ENCODE results near the gene SETD2. TPM values are rescaled to one million over a fixed set of nuclear protein-coding genes. Genes with fewer than 3 reads are reported as not detected.
A peak's percentile ranks its signal among the peaks of the same experiment; 100 is the strongest.

Gene SETD2
- polyA plus RNA-seq, 3 donors = 3.1 to 22.4 (median 7.5) TPM

DNA sequence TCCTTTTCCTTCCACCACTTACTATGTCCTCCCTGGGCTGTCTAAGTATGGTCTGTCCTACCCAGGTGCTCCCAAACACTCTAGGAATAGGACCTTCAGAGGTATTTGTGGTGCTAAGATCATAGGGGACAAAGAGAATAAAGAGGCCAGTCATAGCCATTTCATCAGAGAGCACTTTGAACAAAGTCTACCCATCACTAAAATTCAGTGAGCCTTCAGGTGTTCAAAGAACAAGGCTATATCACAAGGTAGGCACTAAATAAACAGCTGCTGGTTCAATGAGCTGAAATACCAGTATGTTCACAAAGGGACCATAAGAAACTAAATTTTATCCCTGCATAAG is 145.7 kb downstream of the SETD2 start:
- DNase-seq = no peak
- intact Hi-C loops (cut with micrococcal nuclease) = no loop called here
- H3K4me3 Mint-ChIP-seq = no peak overlapping the region
- Histone ChIP-seq H3K4me3 (replicated peaks in 1 of 3; ENCODE audit: low read depth in 2 of 3, low read length in 3 of 3) (no peak overlapping the region), H2AFZ (ENCODE audit: insufficient read depth, low read depth, low read length, poor library complexity, severe bottlenecking) (no peak overlapping the region), H3K27ac (ENCODE audit: low read depth in 1 of 2, low read length in 2 of 2) (peak overlapping the region in 1 of 2 donors; percentile 61), H3K4me1 (ENCODE audit: control insufficient read depth in 1 of 2, insufficient read depth in 2 of 2, low read length in 2 of 2) (peaks cover 15 to 16% of the 10 kb centered on the region in 2 donors), H3K4me2 (replicated peaks; ENCODE audit: extremely low read depth, low read length, poor library complexity, severe bottlenecking) (no peak overlapping the region), H3K9me3 (replicated peaks in 1 of 2; ENCODE audit: control insufficient read depth in 1 of 2, insufficient read depth in 1 of 2, low read length in 2 of 2) (no peaks in the 10 kb centered on the region), H4K20me1 (ENCODE audit: insufficient read depth, low read length) (peaks cover 74% of the 10 kb centered on the region), H3K36me3 (replicated peaks in 1 of 2; ENCODE audit: control insufficient read depth in 1 of 2, insufficient read depth in 2 of 2, low read length in 2 of 2) (peaks cover 61 to 94% of the 10 kb centered on the region in 2 donors), H3K9ac (ENCODE audit: insufficient read depth, low read length, poor library complexity, severe bottlenecking) (no peak overlapping the region), H3K79me2 (ENCODE audit: insufficient read depth, low read length) (peaks cover 20% of the 10 kb centered on the region), H3K27me3 (ENCODE audit: control insufficient read depth in 2 of 2, insufficient read depth in 2 of 2, low read length in 2 of 2) (no peaks in the 10 kb centered on the region)
- peaks cover 58 to 72% of the 10 kb centered on the region in 2 donors for H3K36me3 Mint-ChIP-seq
- H3K27ac Mint-ChIP-seq = peak overlapping the region in 4 of 7 donors; percentile 32 to 87 (median 58)
- TF ChIP-seq, protein P1, sequence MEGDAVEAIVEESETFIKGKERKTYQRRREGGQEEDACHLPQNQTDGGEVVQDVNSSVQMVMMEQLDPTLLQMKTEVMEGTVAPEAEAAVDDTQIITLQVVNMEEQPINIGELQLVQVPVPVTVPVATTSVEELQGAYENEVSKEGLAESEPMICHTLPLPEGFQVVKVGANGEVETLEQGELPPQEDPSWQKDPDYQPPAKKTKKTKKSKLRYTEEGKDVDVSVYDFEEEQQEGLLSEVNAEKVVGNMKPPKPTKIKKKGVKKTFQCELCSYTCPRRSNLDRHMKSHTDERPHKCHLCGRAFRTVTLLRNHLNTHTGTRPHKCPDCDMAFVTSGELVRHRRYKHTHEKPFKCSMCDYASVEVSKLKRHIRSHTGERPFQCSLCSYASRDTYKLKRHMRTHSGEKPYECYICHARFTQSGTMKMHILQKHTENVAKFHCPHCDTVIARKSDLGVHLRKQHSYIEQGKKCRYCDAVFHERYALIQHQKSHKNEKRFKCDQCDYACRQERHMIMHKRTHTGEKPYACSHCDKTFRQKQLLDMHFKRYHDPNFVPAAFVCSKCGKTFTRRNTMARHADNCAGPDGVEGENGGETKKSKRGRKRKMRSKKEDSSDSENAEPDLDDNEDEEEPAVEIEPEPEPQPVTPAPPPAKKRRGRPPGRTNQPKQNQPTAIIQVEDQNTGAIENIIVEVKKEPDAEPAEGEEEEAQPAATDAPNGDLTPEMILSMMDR (IDR thresholded peaks at IDR 0.05) = no peak
- no peaks in the 10 kb centered on the region for H3K9me3 Mint-ChIP-seq
- H3K27me3 Mint-ChIP-seq (ENCODE audit: low read depth in 3 of 3) = no peaks in the 10 kb centered on the region
- H3K4me1 Mint-ChIP-seq = peaks cover 21% of the 10 kb centered on the region

DNA sequence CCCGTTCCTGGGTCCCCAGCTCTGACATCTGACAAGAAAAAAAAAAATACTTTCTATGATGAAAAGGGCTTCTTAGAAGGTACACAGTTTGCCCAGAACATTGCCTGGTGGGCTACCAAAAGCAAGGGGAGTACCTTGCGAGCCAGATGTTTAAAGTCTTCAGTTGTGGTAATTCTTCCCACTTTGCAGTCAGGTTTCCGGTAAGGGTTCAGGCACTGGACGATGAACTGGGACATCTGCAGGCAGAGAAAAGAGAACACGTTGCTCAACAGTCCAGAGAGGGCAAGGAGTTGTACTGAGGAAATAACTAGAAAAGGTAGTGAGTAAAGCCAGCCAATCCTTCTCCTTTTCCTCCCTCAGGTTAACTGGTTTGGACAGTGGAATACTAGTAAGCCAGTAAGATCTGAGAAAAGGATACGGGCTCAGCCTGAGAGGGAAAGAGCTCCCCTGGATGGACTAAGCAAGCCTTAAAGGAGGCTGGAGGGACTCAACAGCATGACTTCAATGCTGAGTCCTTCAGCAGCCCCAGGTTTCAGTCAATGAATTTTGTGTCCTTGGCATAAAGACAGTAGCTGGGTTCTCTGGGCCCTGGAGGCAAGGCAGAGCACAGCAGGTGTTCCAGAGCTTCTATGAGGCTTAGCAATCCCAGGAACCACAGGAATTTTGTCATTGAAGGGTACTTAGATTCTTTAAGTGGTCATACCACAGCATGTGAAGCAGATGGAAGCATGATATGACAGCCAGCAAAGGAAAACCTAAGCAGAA is 146.2 kb downstream of the SETD2 start:
- peaks cover 71% of the 10 kb centered on the region for H4K20me1 ChIP-seq (ENCODE audit: insufficient read depth, low read length)
- H3K36me3 ChIP-seq (replicated peaks in 1 of 2; ENCODE audit: control insufficient read depth in 1 of 2, insufficient read depth in 2 of 2, low read length in 2 of 2) = peaks cover 64 to 97% of the 10 kb centered on the region in 2 donors
- H3K79me2 ChIP-seq (ENCODE audit: insufficient read depth, low read length) = peaks cover 15% of the 10 kb centered on the region
- no peaks in the 10 kb centered on the region for H3K27me3 Mint-ChIP-seq (ENCODE audit: low read depth in 3 of 3)
- peaks cover 21% of the 10 kb centered on the region for H3K4me1 Mint-ChIP-seq
- TF ChIP-seq, protein P1 (IDR thresholded peaks at IDR 0.05) = no peak
- intact Hi-C loops (cut with micrococcal nuclease) = no loop called here
- H3K27ac Mint-ChIP-seq = peak overlapping the region; percentile 3 to 87 (median 57)
- H3K9me3 ChIP-seq (replicated peaks in 1 of 2; ENCODE audit: control insufficient read depth in 1 of 2, insufficient read depth in 1 of 2, low read length in 2 of 2) = no peaks in the 10 kb centered on the region
- H3K9me3 Mint-ChIP-seq = no peaks in the 10 kb centered on the region
- peak overlapping the region in 1 of 2 donors; percentile 61 for H3K27ac ChIP-seq (ENCODE audit: low read depth in 1 of 2, low read length in 2 of 2)
- no peak overlapping the region for H3K4me2 ChIP-seq (replicated peaks; ENCODE audit: extremely low read depth, low read length, poor library complexity, severe bottlenecking)
- H3K4me3 ChIP-seq (replicated peaks in 1 of 3; ENCODE audit: low read depth in 2 of 3, low read length in 3 of 3) = no peak overlapping the region
- H3K4me3 Mint-ChIP-seq = no peak overlapping the region
- peak overlapping the region; percentile 27 for H3K9ac ChIP-seq (ENCODE audit: insufficient read depth, low read length, poor library complexity, severe bottlenecking)
- H3K36me3 Mint-ChIP-seq = peaks cover 58 to 77% of the 10 kb centered on the region in 2 donors
- peak in 1 of 3 donors; percentile 8 for DNase-seq
- H2AFZ ChIP-seq (ENCODE audit: insufficient read depth, low read depth, low read length, poor library complexity, severe bottlenecking) = no peak overlapping the region
- H3K4me1 ChIP-seq (ENCODE audit: control insufficient read depth in 1 of 2, insufficient read depth in 2 of 2, low read length in 2 of 2) = peaks cover 15 to 16% of the 10 kb centered on the region in 2 donors
- 44% methylated on average over 2 of the region's 6 CpGs for WGBS (ENCODE audit: insufficient coverage)
- no peaks in the 10 kb centered on the region for H3K27me3 ChIP-seq (ENCODE audit: control insufficient read depth in 2 of 2, insufficient read depth in 2 of 2, low read length in 2 of 2)
